ENCODE results near the gene NT5DC3. TPM values are rescaled to one million over a fixed set of nuclear protein-coding genes. Genes with fewer than 3 reads are reported as not detected.

The NT5DC3 gene
- total and polyA plus RNA-seq, 9 of the 15 experiments (the other 6 are each of a cell fraction or from before 2014, with no cell fraction given), result 6.3 to 33.5 (median 24.5) TPM

DNA sequence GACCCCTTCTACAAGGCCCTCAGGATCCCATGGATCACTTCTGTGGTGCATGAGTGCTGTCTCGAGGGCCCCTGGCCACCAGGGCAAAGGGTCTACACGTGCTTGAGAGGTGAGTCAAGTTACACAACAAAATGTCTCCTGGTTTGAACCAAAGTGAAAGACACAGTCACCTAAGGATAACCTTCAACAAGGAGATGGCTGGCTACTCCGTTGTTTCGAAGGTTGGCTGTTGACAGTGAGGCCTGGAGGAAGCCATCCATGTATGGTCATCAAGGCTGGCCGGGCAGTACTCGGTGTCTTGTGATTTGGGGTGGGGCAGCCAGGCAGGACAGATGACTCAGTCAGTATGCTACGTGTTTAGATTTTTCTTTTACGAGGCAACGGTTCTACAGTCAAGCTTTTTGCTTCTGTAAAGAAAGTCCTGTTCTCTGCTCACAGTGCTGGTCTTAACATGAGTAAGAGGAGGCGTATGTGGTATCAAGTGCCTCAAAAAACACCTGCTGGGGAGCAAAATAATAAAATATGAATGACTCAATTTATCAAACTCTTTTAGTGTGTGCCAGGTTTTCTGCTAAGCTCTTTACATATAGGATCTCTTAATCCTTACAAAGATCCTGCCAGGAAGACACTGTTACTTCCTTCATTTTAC lies 18.0 kb upstream of the NT5DC3 start (continued):
- TF ChIP-seq ZNF407 (IDR thresholded peaks at IDR 0.05; ENCODE audit: low read depth), result no peak
- peak; percentile 79 for TF ChIP-seq POLR2H (tag; IDR thresholded peaks at IDR 0.05; ENCODE audit: low read depth)
- TF ChIP-seq ARID1B (IDR thresholded peaks at IDR 0.05), result peak; percentile 35; the same call in 1 of the 2 replicates
- no peak for TF ChIP-seq ZNF133 (CRISPR knock-in tag; IDR thresholded peaks at IDR 0.05)
- TF ChIP-seq ZNF512 (tag; IDR thresholded peaks at IDR 0.05), result no peak
- TF ChIP-seq, protein P1, sequence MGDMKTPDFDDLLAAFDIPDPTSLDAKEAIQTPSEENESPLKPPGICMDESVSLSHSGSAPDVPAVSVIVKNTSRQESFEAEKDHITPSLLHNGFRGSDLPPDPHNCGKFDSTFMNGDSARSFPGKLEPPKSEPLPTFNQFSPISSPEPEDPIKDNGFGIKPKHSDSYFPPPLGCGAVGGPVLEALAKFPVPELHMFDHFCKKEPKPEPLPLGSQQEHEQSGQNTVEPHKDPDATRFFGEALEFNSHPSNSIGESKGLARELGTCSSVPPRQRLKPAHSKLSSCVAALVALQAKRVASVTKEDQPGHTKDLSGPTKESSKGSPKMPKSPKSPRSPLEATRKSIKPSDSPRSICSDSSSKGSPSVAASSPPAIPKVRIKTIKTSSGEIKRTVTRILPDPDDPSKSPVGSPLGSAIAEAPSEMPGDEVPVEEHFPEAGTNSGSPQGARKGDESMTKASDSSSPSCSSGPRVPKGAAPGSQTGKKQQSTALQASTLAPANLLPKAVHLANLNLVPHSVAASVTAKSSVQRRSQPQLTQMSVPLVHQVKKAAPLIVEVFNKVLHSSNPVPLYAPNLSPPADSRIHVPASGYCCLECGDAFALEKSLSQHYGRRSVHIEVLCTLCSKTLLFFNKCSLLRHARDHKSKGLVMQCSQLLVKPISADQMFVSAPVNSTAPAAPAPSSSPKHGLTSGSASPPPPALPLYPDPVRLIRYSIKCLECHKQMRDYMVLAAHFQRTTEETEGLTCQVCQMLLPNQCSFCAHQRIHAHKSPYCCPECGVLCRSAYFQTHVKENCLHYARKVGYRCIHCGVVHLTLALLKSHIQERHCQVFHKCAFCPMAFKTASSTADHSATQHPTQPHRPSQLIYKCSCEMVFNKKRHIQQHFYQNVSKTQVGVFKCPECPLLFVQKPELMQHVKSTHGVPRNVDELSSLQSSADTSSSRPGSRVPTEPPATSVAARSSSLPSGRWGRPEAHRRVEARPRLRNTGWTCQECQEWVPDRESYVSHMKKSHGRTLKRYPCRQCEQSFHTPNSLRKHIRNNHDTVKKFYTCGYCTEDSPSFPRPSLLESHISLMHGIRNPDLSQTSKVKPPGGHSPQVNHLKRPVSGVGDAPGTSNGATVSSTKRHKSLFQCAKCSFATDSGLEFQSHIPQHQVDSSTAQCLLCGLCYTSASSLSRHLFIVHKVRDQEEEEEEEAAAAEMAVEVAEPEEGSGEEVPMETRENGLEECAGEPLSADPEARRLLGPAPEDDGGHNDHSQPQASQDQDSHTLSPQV (IDR thresholded peaks at IDR 0.05), result peak; percentile 92
